Activated CD4-positive, CD25-positive, alpha-beta regulatory T cell treated with anti-CD3 and anti-CD28 coated beads, Interleukin-2, amount 50 U/mL, for 16 hours (primary cell): ENCODE data around the gene SCRN2.

Experiments used
- DNase-seq: peaks from one replicate; pipeline ENCODE4 v3.0.0-alpha.2; 2020; ENCODE audit warnings: low read depth, low spot score

Gene SCRN2

GRCh38 chr17:47806913-47807255 lies 34.2 kb downstream of the SCRN2 start:
- no peak for DNase-seq

GRCh38 chr17:47806026-47806912 lies 34.8 kb downstream of the SCRN2 start:
- DNase-seq, result no peak

- DNase-seq, result no peak
These were observed 36.6 kb downstream of the SCRN2 start for GRCh38 chr17:47804461-47804860.

GRCh38 chr17:47803751-47804150 lies 37.3 kb downstream of the SCRN2 start:
- DNase-seq, result no peak

GRCh38 chr17:47803201-47803600 lies 37.9 kb downstream of the SCRN2 start:
- no peak for DNase-seq

- no peak for DNase-seq
These were observed 38.6 kb downstream of the SCRN2 start for GRCh38 chr17:47802341-47803022.

GRCh38 chr17:47801906-47802305 lies 39.2 kb downstream of the SCRN2 start:
- DNase-seq, result no peak

- DNase-seq, result no peak
These were observed 39.8 kb downstream of the SCRN2 start for GRCh38 chr17:47801176-47801765.

GRCh38 chr17:47800686-47801085 lies 40.4 kb downstream of the SCRN2 start:
- DNase-seq, result no peak

GRCh38 chr17:47797797-47798196 lies 43.3 kb downstream of the SCRN2 start:
- no peak for DNase-seq

GRCh38 chr17:47792979-47793378 lies 48.1 kb downstream of the SCRN2 start:
- no peak for DNase-seq

- no peak for DNase-seq
These were observed 48.6 kb downstream of the SCRN2 start for GRCh38 chr17:47792457-47792856.

GRCh38 chr17:47791025-47791424 lies 50.0 kb downstream of the SCRN2 start:
- DNase-seq, result no peak

GRCh38 chr17:47789611-47790561 lies 51.2 kb downstream of the SCRN2 start:
- no peak for DNase-seq
